Activated CD4-positive, CD25-positive, alpha-beta regulatory T cell treated with anti-CD3 and anti-CD28 coated beads, Interleukin-2, amount 50 U/mL, for 72 hours (primary cell): ENCODE data around the gene EPRS1.
"Not testable (repeated sequence)": the region's sequence is repeated elsewhere in the genome, so short reads cannot be mapped to it uniquely, and the experiment has no call there.

Source experiments
- DNase-seq: peaks from one replicate; pipeline ENCODE4 v3.0.0; 2021

The EPRS1 gene

DNA sequence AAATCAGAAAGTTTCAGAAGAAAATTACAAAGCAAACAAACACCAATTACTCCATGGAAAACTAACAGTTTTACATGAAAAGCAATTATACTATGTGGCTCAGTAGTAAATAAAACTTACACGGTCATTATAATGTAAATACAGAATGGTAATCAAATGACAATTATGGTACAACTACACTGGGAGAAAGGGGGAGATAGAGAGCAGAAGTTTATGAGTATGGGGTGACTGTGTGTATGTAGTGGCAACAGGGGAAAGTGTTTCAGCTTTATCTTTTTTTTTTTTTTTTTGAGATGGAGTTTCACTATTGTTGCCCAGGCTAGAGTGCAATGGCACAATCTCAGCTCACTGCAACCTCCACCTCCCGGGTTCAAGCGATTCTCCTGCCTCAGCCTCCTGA is 8.5 kb downstream of the EPRS1 start:
- not testable (repeated sequence) for DNase-seq

DNA sequence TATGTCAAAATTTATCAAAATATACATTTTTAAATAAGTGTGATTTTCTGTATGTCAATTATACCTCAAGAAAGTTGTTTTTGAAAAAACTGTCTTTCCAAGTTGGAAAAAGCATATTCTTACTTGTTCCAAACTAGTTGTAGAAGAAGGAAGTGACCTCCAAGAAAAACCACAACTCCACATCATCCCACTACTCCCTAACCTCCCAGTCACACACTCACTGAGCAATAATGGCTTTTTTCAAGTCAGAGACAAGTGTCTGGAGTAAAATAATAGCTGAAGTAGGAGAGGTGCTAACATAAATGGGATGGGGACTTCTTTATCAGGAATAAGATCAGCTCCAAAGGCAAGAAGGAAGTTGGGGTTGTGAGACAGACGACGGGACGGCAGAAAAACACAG is 13.4 kb downstream of the EPRS1 start:
- DNase-seq = no peak

DNA sequence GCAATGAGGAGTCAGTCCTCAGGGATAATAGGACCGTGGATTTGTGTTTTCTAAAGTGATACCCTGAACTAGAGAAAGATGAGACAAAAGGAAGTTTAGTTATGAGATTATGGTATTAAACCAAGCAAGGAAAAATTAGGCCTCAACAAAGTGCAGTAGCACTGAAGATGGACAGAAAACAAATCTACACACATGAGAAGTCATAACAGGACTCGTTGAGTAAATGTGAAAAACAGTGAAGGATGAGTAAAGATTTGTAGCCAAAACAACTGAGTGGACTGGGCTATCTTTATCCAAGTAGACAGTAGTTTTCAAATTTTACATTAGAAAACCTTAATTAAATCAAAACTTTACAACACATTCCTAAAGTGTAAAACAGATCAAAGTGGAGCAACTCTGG is 15.0 kb downstream of the EPRS1 start:
- DNase-seq = no peak

DNA sequence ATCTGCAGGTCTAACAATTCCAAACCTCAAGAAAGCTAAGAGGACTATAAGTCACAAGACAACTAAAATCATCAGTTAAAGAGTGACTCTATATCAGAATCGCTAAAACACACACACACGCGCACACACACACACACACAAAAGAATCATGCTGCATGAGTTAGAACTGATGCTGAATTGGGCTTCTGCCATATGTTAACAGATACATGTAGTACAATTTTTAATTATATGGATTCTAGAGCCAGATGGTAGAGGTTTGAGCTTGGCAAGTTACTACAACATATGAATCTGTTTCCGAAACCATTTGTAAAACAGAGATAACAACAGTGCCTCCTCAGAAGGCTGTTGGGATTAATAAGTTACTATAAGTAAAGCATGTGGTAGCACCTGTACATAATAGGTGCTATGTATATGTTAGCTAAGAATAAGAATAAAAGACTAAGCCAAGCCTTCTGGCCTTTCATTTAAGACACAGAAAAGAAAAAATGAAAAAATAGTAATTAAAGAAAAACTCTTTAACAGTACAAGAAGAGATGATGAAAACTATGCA is 17.9 kb downstream of the EPRS1 start:
- no peak for DNase-seq

DNA sequence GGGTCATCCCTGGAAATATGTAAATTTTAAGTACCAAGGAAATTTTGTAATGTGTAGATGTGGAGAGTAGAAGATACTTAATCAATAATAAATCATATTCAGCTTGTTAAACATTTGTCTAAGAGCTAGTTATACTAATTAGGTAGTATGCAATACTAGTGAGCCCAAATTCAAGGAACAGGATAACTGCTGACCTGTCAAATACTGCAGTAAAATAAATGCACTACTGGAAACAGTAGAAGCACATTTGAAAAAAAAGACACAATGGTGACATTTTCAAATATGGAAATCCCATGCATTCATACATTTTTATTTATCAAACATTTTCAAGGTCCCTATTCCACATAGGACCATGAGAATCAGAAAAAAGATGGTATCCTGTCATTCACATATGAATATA is 27.2 kb downstream of the EPRS1 start:
- DNase-seq = no peak

DNA sequence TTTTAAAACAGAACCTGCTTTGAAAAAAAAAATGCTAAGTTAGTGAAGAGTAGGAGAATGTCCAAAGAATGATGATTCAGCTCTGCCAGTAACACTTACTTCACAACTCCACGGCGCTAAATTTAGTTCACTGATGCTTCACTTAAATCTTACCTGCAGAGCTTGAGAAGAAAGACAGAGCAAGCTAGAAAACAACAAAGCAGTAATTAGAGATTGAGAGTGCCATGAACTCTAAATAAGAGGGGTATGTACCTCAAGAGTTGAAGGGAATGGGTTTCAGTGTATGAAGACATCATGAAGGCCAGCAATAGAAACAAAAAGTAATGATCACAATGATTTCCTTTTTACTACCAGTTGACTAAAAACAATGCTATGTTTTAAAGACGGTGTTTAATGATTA is 32.8 kb downstream of the EPRS1 start:
- DNase-seq = no peak

DNA sequence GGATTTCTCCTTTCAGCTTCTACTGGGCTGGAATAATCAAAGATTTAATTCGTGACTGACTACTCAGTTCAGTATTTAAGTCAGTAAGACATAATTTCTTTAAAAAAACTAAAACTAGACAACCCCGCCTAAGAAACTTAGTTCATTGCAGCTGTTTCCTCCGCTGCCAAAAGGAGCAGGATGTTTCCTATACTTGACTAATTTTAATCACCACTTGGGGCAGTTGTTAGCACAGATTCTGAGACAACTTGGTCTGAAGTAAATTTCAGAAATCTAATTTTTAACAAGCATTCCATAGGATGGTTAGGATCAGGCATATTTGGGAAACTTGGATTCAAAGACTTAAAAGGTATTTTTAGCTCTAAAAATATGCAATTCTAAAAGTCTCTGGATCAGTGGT is 34.0 kb downstream of the EPRS1 start:
- no peak for DNase-seq

DNA sequence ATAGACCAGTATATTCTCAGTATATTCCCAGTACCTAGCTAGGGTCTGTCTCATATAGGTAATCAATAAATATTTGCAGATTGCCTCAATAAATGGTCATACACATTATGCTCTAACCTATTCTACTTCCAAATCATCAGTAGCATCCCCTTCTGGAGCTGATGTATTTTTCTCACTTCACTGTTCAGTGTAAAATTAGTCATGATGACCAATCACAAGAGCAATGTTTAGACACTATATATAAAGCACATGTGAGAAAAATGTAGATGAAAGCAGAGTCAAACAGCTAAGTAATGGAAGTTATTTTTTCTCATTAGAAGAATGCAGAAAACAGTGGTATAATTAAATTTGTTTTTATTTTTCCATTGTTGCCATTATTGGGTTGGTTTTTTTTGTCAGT is 34.7 kb downstream of the EPRS1 start:
- no peak for DNase-seq

DNA sequence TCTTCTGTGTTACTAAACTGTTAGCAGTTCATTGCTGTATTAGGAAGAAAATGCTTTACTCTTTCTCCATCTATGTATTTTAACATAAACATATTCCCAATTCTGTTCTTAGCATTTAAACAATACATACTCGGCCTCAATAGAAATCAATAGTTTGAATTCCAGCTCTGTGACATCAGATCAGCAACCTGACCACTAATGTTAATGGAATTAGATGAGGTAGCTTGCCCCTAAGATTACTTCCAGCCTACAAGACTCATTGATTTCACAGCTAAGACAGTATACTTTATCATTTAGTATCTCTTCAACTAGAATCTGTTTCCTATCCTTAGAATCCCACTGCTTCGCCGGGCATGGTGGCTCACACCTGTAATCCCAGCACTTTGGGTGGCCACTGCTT is 38.9 kb downstream of the EPRS1 start:
- DNase-seq = no peak

DNA sequence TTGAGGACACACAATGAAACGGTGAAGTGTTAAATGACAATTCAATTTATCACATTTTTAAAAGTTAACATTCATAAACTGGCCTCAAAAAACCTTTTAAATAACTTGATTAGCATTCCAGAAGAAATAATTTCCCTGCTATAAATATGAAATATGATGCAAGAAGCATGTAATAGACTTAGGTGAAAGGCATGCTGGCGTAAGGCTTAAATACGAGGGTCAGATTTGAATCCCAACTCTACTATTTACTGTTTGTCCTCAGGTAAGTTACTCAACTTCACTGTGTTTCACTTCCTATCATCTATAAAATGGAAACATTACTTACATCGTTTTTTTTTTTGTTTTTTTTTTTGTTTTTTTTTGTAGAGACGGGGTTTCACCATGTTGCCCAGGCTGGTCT is 40.8 kb downstream of the EPRS1 start:
- DNase-seq = no peak

DNA sequence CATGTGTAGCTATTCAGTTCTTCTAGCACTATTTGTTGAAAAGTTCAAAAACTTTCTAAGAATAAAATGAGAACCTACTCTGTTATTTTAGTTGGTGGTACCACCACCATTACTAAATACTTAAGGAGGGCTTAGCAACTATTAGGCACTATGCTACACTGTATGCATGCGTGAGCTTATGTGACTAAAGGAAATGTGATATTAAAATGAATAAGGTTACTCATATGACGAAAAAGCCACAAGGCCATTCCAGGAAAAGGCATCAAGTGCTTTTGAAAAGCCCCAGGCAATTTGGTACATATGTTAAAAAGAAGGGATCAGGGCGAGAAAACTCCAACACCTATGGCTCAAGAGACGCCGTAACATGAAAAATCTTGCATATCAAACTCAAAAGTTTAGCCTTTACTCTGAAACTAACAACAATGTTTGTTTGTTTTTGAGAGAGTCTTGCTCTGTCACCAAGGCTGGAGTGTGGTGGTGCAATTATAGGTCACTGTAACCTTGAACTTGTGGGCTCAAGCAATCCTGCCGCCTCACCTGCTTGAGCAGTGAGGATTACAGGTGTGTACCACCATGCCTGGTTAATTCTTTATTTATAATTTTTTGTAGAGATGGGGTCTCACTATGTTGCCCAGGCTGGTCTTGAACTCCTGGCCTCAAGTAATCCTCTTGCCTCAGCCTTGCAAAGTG is 42.5 kb downstream of the EPRS1 start:
- DNase-seq = no peak

DNA sequence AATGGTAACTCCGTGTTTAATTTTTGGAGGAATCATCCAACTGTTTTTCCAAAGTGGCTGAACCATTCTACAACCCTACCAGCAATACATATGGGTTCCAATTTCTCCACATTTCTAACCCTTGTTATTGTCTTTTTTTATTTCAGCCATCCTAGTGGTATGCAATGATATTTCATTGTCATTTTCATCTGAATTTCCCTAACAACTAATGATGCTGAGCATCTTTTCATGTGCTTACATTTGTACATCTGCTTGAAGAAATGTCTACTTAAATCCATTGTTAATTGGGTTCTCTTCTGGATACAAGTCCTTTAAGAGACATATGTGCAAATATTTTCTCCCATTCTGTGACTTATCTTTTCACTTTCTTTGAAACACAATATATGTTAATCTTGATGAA is 43.3 kb downstream of the EPRS1 start:
- DNase-seq = no peak

DNA sequence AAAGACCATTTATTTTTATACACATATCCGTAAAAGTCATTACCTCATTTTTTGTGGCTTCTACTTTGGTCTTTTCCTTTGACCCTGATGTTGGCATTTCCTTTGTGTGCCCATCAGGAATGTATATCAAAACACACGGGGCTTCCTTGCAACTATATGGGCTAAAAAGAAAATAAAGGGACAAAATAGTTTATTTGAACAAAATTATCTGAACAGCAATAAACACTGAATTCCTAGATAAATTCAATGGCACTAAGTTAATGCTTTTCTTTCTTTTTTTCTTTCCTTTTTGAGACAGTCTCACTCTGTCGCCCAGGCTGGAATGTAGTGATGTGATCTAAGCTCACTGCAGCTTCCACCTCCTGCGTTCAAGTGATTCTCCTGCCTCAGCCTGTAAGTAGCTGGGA is 45.2 kb downstream of the EPRS1 start:
- no peak for DNase-seq

DNA sequence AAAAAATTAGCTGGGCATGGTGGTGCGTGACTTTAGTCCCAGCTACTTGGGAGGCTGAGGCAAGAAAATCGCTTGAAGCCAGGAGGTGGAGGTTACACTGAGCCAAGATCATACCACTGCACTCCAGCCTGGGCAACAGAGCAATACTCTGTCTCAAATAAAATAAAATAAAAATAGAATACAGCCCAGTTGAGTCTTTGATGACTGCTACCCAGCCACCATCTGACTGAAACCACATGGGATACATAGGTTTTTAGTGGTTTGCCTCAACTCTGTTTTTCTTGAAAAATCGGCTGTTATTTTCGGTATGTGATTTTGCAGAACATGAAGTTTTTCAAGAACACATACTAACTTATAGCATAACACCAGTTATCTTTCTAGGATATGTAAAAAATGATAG is 46.5 kb downstream of the EPRS1 start:
- no peak for DNase-seq
